Tibial nerve (tissue), 4 donors: ENCODE results near the gene RAB40C. TPM values are rescaled to one million over a fixed set of nuclear protein-coding genes. Genes with fewer than 3 reads are reported as not detected.

ENCODE experiments used
- DNase-seq, 2 donors: peaks; one replicate each; pipeline ENCODE4 v3.0.0-alpha.2; 2019; ENCODE audit warnings: low spot score in 2 of 2
- H3K27ac ChIP-seq, 4 donors: fragments of 200-600 bp; sonication (generic) in 3 of 4; one replicate each; pipeline ENCODE4 v1.5.1; 2017 to 2019; ENCODE audit warnings: mild to moderate bottlenecking in 1 of 4
- H3K27me3 ChIP-seq, 2 donors: fragments of 200-600 bp; sonication (generic) in 1 of 2; one replicate each; pipeline versions ENCODE4 v1.5.1 to v1.6.0; 2017 to 2019
- H3K36me3 ChIP-seq, 3 donors: fragments of 200-600 bp; sonication (generic); one replicate each; pipeline ENCODE4 v1.5.1; 2018 to 2019
- H3K4me1 ChIP-seq, 4 donors: fragments of 200-600 bp; sonication (generic) in 3 of 4; one replicate each; pipeline ENCODE4 v1.5.1; 2017 to 2019
- H3K4me3 ChIP-seq, 4 donors: fragments of 200-600 bp; sonication (generic) in 3 of 4; one replicate each; pipeline ENCODE4 v1.5.1; 2017 to 2019; ENCODE audit warnings: mild to moderate bottlenecking in 1 of 4, moderate library complexity in 1 of 4
- H3K9me3 ChIP-seq, 4 donors: fragments of 200-600 bp; sonication (generic) in 3 of 4; one replicate each; pipeline ENCODE4 v1.5.1; 2017 to 2019
- EP300 ChIP-seq, 2 donors: sonication (generic); formaldehyde crosslinking; IDR thresholded peaks; one replicate each; pipeline ENCODE4 v1.6.1; 2017; ENCODE audit warnings: antibody characterized with exemption in 2 of 2, mild to moderate bottlenecking in 1 of 2
- POLR2A ChIP-seq, 2 donors: fragments of 450-650 bp; IDR thresholded peaks; one replicate each; pipeline ENCODE4 v1.6.1; 2017; ENCODE audit warnings: antibody characterized with exemption in 2 of 2, mild to moderate bottlenecking in 2 of 2, moderate library complexity in 2 of 2
- WGBS, 2 donors: methylation state at CpG; one replicate each; pipeline ENCODE4 v1.1.5; 2018; 5-methylcytosine and 5-hydroxymethylcytosine counted together
- total RNA-seq, 4 donors: library from RNA; depleted of rRNA; stranded (reverse); fragments of >200 nt; gene quantifications; one replicate each; pipeline ENCODE4 v1.1.0, GENCODE V29; 2016
- TF ChIP-seq, protein P1 (sequence below), 5 experiments: fragments of 200-600 bp in 3 of 5; fragments of 450-650 bp in 2 of 5; sonication (generic) in 3 of 5; IDR thresholded peaks; one replicate each; pipeline ENCODE4 v1.5.1; 2016 to 2019; ENCODE audit warnings: antibody characterized with exemption in 5 of 5, mild to moderate bottlenecking in 3 of 5, moderate library complexity in 2 of 5

RAB40C gene
- total RNA-seq, 4 donors from 2014 or later = 21.1 to 30.6 (median 27.5) TPM

DNA sequence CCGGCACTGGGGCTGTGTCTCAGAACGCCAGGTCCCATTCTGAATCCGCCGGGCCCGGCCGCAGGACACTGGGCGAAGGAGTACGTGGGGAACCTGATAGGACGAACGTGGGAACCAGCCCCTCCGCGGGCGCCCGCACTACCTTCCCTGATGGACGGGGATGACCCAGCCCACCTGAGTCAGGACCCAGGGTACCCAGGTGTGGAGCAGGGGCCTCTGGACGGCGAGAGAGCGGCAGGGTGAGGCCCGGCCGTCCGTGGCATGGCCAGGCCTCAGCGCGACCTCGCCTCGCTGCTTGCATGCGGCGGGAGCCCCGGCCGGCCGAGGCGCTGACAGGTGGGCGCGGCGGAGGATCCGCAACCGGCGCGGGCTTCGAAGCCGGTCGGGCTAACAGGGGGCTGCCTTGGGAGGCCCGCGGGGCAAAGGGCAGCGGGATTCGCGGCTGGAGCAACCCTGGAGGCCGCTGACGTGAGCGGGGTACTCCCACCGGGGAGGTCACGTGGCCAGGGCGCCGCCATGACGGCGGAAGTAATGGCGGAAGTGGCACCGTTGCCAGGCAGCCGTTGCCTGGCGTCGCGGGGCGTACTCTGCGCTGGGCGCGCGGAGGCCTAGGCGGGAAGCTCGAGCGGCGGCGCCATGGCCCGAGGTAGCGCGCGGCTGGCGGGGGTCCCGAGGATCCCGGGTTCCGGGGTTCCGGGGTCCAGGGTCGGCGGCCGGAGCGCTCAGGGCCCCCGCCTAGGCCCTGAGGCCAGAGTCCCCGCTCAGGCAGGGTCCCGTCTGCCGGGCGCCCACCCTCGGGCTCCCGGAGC lies 59.1 kb downstream of the RAB40C start, which contains the start of gene WDR90:
WDR90 (plus strand) TSS at position 585 of the 809 bp plus-strand sequence; CDS start at position 637, 52 bp downstream.
- WGBS, 2 donors = 1 to 2% methylated on average over 42 to 57 of the region's 91 CpGs
- H3K4me1 ChIP-seq = peaks cover 0 to 51% (median 21%) of the 10 kb centered on the region in 4 donors
- peak; percentile 85 to 86 for DNase-seq
- TF ChIP-seq, protein P1, sequence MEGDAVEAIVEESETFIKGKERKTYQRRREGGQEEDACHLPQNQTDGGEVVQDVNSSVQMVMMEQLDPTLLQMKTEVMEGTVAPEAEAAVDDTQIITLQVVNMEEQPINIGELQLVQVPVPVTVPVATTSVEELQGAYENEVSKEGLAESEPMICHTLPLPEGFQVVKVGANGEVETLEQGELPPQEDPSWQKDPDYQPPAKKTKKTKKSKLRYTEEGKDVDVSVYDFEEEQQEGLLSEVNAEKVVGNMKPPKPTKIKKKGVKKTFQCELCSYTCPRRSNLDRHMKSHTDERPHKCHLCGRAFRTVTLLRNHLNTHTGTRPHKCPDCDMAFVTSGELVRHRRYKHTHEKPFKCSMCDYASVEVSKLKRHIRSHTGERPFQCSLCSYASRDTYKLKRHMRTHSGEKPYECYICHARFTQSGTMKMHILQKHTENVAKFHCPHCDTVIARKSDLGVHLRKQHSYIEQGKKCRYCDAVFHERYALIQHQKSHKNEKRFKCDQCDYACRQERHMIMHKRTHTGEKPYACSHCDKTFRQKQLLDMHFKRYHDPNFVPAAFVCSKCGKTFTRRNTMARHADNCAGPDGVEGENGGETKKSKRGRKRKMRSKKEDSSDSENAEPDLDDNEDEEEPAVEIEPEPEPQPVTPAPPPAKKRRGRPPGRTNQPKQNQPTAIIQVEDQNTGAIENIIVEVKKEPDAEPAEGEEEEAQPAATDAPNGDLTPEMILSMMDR (IDR thresholded peaks at IDR 0.05) = peak in 1 of 5 experiments; percentile 39
- TF ChIP-seq POLR2A (IDR thresholded peaks at IDR 0.05) (peak in 1 of 2 donors; percentile 70), EP300 (IDR thresholded peaks at IDR 0.05) (peak in 1 of 2 donors; percentile 86)
- peaks cover 0 to 31% (median 0%) of the 10 kb centered on the region in 3 donors for H3K36me3 ChIP-seq
- peak within 1 kb of the TSS; percentile 70 to 91 (median 90) for H3K27ac ChIP-seq
- no peaks in the 10 kb centered on the region for H3K9me3 ChIP-seq
- H3K27me3 ChIP-seq = no peaks in the 10 kb centered on the region
- peak within 1 kb of the TSS; percentile 42 to 93 (median 66) for H3K4me3 ChIP-seq

DNA sequence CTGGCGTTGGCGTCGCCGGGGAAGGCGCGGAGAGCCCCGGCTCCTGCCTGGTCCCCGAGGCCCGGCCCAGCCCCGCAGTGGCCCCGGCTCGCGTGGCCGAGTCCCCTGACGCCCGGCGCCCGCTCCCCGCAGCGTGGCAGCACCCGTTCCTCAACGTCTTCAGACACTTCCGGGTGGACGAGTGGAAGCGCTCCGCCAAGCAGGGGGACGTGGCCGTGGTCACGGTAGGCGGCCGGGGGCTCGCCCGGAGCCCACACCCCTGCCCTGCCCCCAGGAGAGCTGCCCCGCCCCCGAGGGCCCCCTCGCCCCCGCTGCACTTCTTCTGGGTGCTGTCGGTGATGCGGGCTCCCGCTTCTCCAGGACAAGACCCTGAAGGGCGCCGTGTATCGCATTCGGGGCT lies 59.8 kb downstream of the RAB40C start:
- Histone ChIP-seq H3K27ac (peak overlapping the region in 3 of 4 donors; percentile 90 to 91 (median 90)), H3K4me3 (peak overlapping the region; percentile 42 to 93 (median 66)), H3K27me3 (no peaks in the 10 kb centered on the region), H3K9me3 (no peaks in the 10 kb centered on the region), H3K36me3 (peaks cover 0 to 36% (median 0%) of the 10 kb centered on the region in 3 donors), H3K4me1 (peaks cover 0 to 46% (median 21%) of the 10 kb centered on the region in 4 donors)
- no peak for TF ChIP-seq POLR2A (IDR thresholded peaks at IDR 0.05)
- TF ChIP-seq, protein P1 (IDR thresholded peaks at IDR 0.05) = no peak
- TF ChIP-seq EP300 (IDR thresholded peaks at IDR 0.05) = no peak
- no peak for DNase-seq
- 0 to 8% methylated on average over 2 to 19 of the region's 44 CpGs for WGBS, 2 donors

DNA sequence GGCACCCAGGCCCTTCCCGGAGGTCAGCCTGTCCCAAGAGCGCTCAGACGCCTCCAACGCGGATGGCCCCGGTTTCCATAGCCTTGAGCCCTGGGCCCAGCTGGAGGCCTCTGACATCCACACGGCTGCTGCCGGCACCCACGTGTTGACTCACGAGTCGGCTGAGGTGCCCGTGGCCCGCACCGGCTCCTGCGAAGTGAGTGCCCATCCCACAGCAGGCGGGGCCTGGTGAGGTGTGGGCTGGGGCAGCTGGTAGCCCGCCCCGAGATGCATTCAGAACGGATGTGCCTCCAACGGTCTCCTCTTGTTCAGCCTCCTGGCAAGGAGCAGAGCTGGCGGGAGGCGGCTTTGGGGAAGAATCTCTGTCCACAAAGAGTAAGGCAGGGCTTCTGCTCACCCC lies 62.0 kb downstream of the RAB40C start:
- H3K4me3 ChIP-seq = no peak overlapping the region
- H3K36me3 ChIP-seq = peaks cover 0 to 53% (median 0%) of the 10 kb centered on the region in 3 donors
- WGBS, 2 donors = 82 to 88% methylated on average over 13 to 20 of the region's 22 CpGs
- H3K9me3 ChIP-seq = no peaks in the 10 kb centered on the region
- no peaks in the 10 kb centered on the region for H3K27me3 ChIP-seq
- H3K4me1 ChIP-seq = peaks cover 0 to 30% (median 15%) of the 10 kb centered on the region in 4 donors
- no peak overlapping the region for H3K27ac ChIP-seq
- TF ChIP-seq POLR2A (IDR thresholded peaks at IDR 0.05) = no peak
- TF ChIP-seq, protein P1 (IDR thresholded peaks at IDR 0.05) = no peak
- TF ChIP-seq EP300 (IDR thresholded peaks at IDR 0.05) = no peak
- DNase-seq = no peak

DNA sequence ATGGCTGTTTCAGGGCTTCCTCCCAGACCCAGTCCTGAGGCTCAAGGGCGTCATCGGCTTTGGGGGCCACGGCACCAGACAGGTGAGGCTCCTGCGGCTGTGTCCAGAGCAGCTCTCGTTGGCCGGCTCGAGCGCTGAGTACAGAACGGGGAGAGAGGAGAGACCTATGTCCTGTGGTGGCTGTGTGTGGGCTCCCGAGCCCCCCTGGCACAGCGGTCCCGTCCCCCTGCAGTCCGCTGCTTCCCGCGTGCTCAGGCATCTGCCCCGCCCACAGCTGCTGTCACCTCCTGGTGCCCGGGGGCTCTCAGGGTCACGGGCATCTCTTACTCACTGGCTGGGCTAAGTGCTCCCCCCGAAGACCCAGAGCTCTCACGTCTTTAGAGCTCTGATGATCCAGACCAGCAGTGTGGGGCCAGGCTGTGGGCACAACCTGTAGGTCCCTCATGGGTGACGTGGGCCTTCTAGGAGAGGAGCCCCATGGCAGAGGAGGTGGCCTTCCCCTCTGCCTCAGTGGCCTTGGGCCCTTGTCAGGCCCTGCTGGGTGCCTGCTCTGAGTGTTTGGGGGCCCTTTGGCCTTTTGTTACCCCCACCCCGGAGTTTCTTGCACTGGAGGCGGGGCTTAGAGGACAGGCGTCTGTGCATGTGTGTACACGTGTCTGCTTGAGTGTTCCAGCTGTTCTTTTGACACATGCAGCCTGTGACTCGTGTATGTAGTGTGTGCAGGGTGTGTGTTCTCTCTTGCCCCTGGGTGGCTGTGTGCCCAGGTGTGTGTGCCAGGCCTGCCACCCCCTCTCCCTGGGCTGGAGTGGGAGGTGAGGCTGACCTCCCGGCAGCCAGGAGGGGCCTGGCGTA lies 62.8 kb downstream of the RAB40C start:
- Histone ChIP-seq H3K9me3 (no peaks in the 10 kb centered on the region), H3K27ac (no peak overlapping the region), H3K4me1 (peaks cover 0 to 21% (median 10%) of the 10 kb centered on the region in 4 donors), H3K4me3 (no peak overlapping the region), H3K36me3 (peaks cover 0 to 60% (median 0%) of the 10 kb centered on the region in 3 donors), H3K27me3 (no peaks in the 10 kb centered on the region)
- no peak for TF ChIP-seq POLR2A (IDR thresholded peaks at IDR 0.05)
- TF ChIP-seq, protein P1 (IDR thresholded peaks at IDR 0.05) = no peak
- TF ChIP-seq EP300 (IDR thresholded peaks at IDR 0.05) = no peak
- 73 to 80% methylated on average over 18 to 26 of the region's 28 CpGs for WGBS, 2 donors
- DNase-seq = no peak
